HG03175 (cell line): Measurements from ENCODE around the gene PCDHB13.
"Not testable (repeated sequence)": the region's sequence is repeated elsewhere in the genome, so short reads cannot be mapped to it uniquely, and the experiment has no call there.

Experiments used
- ATAC-seq: cut with Tn5 transposase; IDR thresholded peaks from one replicate; pipeline ENCODE4 v1.9.1; 2021; ENCODE audit warnings: mild to moderate bottlenecking, moderate library complexity; ENCODE audit not compliant: unreplicated experiment

Gene PCDHB13

DNA sequence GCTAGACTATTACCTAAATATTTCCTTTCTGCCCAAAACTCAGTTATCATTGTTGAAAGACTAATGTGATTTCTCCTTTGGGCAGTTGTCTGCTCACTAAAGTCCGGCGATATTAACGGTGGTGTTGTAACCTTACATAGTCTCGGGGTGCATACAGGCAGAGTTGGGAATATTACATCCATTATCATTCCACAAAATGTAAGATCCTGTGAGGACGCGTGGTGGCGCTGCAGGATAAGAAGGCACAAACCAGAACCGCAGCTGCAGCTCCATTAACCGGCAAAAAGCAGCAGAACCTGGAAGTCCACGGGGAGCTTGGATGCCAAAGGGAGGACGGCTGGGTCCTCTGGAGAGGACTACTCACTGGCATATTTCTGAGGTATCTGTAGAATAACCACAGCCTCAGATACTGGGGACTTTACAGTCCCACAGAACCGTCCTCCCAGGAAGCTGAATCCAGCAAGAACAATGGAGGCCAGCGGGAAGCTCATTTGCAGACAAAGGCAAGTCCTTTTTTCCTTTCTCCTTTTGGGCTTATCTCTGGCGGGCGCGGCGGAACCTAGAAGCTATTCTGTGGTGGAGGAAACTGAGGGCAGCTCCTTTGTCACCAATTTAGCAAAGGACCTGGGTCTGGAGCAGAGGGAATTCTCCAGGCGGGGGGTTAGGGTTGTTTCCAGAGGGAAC is at the start of gene PCDHB13:
Gene PCDHB13, plus strand, starts transcription at position 264 of the 684 bp plus-strand sequence. Its CDS starts 205 bp downstream, at position 469.
- ATAC-seq = not testable (repeated sequence)

DNA sequence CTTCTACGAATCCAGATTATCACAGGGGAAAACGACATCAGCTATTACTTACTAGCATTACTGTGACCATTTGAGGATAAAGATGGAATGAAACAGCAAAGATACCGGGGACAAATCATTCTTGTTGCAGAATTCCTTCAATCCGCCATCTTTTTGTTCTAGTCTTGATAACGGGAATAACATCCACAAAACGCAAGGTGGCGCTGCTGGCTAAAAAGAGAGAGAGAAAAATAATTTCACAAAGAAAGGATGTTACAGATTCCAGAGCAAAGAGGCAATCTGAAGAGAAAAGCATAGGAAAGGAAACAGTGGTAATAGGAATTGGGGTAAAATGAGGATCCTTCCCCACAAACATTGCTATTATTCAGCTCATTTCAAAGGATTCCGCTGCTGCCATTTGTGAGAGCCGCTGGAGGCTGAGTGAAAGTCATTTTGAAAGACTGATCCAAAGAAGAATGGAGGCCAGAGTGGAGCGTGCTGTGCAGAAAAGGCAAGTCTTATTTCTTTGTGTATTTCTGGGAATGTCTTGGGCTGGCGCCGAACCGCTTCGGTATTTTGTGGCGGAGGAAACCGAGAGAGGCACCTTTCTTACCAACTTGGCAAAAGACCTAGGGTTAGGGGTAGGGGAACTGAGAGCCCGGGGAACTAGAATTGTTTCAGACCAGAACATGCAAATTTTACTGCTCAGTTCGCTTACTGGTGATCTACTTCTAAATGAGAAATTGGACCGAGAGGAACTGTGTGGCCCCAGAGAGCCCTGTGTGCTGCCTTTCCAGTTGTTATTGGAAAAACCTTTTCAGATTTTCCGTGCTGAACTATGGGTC is 41.1 kb upstream of the PCDHB13 start, which contains the start of gene PCDHB7:
Gene PCDHB7, plus strand, starts transcription at position 264 of the 824 bp plus-strand sequence. Its CDS starts 192 bp downstream, at position 456.
- ATAC-seq = no peak

DNA sequence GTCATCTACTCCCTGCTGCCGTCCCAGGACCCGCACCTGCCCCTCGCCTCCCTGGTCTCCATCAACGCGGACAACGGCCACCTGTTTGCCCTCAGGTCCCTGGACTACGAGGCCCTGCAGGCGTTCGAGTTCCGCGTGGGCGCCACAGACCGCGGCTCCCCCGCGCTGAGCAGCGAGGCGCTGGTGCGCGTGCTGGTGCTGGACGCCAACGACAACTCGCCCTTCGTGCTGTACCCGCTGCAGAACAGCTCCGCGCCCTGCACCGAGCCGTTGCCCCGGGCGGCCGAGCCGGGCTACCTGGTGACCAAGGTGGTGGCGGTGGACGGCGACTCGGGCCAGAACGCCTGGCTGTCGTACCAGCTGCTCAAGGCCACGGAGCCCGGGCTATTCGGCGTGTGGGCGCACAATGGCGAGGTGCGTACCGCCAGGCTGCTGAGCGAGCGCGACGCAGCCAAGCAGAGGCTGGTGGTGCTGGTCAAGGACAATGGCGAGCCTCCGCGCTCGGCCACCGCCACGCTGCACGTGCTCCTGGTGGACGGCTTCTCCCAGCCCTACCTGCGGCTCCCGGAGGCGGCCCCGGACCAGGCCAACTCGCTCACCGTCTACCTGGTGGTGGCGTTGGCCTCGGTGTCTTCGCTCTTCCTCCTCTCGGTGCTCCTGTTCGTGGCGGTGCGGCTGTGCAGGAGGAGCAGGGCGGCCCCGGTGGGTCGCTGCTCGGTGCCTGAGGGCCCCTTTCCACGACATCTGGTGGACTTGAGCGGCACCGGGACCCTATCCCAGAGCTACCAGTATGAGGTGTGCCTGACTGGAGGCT is 39.2 kb upstream of the PCDHB13 start:
- ATAC-seq = not testable (repeated sequence)

DNA sequence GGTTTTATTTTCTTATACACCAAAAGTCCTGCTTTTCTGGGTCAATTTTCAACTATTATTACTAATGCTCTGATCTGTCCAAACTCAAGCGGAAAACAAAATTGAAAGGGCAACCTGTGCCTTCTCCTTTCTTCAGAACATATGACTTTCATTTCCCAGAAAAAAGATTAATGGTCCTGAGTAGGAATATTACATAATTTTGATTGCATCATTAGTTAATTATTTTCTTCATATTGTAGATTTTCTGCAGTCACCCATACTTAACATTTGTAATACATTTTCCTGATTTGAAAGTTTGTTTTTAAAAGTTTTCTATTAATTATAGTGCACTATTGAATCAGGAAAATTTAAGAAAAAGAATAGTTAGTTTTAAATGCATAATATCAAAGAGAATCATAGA is 37.8 kb upstream of the PCDHB13 start:
- no peak for ATAC-seq

DNA sequence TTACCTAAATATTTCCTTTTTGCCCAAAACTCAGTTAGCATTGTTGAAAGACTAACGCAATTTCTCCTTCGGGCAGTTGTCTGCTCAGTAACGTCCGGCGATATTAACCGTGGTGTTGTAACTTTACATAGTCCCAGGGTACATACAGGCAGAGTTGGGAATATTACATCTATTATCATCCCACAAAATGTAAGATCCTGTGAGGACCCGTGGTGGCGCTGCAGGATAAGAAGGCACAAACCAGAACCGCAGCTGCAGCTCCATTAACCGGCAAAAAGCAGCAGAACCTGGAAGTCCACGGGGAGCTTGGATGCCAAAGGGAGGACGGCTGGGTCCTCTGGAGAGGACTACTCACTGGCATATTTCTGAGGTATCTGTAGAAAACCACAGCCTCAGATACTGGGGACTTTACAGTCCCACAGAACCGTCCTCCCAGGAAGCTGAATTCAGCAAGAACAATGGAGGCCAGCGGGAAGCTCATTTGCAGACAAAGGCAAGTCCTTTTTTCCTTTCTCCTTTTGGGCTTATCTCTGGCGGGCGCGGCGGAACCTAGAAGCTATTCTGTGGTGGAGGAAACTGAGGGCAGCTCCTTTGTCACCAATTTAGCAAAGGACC is 36.0 kb upstream of the PCDHB13 start, which contains the start of gene PCDHB8:
Gene PCDHB8, plus strand, starts transcription at position 214 of the 615 bp plus-strand sequence. Its CDS starts 245 bp downstream, at position 459.
- ATAC-seq = not testable (repeated sequence)

DNA sequence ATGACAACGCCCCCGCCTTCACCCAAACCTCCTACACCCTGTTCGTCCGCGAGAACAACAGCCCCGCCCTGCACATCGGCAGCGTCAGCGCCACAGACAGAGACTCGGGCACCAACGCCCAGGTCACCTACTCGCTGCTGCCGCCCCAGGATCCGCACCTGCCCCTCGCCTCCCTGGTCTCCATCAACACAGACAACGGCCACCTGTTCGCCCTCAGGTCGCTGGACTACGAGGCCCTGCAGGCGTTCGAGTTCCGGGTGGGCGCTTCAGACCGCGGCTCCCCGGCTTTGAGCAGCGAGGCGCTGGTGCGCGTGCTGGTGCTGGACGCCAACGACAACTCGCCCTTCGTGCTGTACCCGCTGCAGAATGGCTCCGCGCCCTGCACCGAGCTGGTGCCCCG is 34.3 kb upstream of the PCDHB13 start:
- not testable (repeated sequence) for ATAC-seq

DNA sequence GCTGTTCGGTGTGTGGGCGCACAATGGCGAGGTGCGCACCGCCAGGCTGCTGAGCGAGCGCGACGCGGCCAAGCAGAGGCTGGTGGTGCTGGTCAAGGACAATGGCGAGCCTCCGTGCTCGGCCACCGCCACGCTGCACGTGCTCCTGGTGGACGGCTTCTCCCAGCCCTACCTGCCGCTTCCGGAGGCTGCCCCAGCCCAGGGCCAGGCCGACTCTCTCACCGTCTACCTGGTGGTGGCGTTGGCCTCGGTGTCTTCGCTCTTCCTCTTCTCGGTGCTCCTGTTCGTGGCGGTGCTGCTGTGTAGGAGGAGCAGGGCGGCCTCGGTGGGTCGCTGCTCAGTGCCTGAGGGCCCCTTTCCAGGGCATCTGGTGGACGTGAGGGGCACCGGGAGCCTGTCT is 33.8 kb upstream of the PCDHB13 start:
- not testable (repeated sequence) for ATAC-seq

DNA sequence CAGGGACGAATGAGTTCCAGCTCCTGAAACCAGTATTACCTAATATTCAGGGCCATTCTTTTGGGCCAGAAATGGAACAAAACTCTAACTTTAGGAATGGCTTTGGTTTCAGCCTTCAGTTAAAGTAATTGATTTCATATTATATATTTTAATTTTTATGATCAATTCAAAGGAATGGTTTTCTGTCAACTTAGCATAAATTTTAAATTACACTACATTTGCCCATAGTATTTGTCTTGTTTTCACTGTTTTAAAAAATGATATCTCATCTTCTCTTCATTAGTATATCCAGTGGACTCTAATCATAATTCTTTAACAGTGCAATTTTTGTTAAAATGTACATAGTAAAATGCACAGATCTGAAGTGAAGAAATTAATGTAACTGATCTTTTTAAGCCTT is 33.4 kb upstream of the PCDHB13 start:
- no peak for ATAC-seq

DNA sequence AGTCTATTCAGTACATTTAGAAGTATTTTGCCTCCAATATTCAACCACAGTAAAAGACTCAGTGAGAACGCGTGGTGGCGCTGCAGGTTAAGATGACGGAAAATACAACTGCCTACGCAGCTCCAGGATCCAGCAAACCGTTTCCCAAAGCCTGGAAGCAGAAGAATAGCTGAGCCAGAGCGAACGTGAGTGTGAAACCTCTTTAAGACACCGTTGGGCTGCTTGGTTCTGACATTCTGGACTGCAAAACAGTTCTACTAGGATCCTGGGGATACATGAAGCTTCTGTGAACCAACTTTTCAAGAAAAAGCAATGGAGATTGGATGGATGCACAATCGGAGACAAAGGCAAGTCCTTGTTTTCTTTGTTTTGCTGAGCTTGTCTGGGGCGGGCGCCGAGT is 31.5 kb upstream of the PCDHB13 start, which contains the start of gene PCDHB16:
Gene PCDHB16, plus strand, starts transcription at position 140 of the 400 bp plus-strand sequence. Its CDS starts 173 bp downstream, at position 313.
- no peak for ATAC-seq

DNA sequence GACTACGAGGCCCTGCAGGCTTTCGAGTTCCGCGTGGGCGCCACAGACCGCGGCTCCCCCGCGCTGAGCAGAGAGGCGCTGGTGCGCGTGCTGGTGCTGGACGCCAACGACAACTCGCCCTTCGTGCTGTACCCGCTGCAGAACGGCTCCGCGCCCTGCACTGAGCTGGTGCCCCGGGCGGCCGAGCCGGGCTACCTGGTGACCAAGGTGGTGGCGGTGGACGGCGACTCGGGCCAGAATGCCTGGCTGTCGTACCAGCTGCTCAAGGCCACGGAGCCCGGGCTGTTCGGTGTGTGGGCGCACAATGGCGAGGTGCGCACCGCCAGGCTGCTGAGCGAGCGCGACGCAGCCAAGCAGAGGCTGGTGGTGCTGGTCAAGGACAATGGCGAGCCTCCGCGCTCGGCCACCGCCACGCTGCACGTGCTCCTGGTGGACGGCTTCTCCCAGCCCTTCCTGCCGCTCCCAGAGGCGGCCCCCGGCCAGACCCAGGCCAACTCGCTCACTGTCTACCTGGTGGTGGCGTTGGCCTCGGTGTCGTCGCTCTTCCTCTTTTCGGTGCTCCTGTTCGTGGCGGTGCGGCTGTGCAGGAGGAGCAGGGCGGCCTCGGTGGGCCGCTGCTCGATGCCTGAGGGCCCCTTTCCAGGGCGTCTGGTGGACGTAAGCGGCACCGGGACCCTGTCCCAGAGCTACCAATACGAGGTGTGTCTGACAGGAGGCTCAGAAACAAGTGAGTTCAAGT is 29.4 kb upstream of the PCDHB13 start:
- not testable (repeated sequence) for ATAC-seq

DNA sequence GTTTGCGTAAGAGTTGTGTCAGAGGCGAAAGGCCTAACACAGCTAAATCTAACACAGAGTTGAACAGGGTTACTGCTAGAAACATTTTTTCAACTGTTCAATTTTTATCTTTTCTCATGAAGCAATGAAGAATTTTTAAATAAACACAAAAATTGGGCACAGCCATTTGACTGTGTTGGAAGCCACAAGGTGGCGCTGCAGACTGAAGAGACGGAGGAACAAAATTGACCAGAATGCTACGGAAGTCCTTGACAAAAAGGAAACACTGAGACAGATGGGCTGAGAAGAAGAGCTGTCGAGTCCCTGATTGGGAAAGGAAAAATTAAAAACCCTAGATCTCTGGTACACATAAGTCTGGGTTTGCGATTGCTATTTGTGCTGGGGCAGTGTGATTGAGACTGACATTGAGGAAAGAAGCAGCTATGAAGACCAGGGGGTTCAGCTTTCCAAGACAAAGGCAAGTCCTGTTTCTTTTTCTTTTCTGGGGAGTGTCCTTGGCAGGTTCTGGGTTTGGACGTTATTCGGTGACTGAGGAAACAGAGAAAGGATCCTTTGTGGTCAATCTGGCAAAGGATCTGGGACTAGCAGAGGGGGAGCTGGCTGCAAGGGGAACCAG is 26.7 kb upstream of the PCDHB13 start, which contains the start of gene PCDHB9:
Gene PCDHB9, plus strand, starts transcription at position 265 of the 616 bp plus-strand sequence. Its CDS starts 158 bp downstream, at position 423.
- ATAC-seq = no peak

DNA sequence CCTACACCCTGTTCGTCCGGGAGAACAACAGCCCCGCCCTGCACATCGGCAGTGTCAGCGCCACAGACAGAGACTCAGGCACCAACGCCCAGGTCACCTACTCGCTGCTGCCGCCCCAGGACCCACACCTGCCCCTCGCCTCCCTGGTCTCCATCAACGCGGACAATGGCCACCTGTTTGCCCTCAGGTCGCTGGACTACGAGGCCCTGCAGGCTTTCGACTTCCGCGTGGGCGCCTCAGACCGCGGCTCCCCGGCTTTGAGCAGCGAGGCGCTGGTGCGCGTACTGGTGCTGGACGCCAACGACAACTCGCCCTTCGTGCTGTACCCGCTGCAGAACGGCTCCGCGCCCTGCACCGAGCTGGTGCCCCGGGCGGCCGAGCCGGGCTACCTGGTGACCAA is 25.0 kb upstream of the PCDHB13 start:
- ATAC-seq = not testable (repeated sequence)

DNA sequence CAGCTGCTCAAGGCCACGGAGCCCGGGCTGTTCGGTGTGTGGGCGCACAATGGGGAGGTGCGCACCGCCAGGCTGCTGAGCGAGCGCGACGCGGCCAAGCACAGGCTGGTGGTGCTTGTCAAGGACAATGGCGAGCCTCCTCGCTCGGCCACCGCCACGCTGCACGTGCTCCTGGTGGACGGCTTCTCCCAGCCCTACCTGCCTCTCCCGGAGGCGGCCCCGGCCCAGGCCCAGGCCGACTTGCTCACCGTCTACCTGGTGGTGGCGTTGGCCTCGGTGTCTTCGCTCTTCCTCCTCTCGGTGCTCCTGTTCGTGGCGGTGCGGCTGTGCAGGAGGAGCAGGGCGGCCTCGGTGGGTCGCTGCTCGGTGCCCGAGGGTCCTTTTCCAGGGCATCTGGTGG is 24.6 kb upstream of the PCDHB13 start:
- ATAC-seq = not testable (repeated sequence)

DNA sequence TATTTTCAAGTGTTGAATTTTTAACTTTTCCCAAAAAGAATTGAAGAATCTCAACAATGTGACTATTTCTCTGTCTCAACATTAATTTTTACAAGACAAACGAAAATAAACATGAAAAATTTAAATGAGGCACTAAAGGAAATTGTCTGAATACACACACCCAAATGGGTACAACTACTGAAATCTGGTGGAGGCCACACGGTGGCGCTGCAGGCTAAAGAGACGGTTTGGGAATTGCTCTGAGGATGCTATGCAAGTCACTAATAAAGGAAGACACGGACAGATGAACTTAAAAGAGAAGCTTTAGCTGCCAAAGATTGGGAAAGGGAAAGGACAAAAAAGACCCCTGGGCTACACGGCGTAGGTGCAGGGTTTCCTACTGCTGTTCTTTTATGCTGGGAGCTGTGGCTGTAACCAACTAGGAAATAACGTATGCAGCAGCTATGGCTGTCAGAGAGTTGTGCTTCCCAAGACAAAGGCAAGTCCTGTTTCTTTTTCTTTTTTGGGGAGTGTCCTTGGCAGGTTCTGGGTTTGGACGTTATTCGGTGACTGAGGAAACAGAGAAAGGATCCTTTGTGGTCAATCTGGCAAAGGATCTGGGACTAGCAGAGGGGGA is 21.5 kb upstream of the PCDHB13 start, which contains the start of gene PCDHB10:
Gene PCDHB10, plus strand, starts transcription at position 244 of the 616 bp plus-strand sequence. Its CDS starts 200 bp downstream, at position 444.
- no peak for ATAC-seq

DNA sequence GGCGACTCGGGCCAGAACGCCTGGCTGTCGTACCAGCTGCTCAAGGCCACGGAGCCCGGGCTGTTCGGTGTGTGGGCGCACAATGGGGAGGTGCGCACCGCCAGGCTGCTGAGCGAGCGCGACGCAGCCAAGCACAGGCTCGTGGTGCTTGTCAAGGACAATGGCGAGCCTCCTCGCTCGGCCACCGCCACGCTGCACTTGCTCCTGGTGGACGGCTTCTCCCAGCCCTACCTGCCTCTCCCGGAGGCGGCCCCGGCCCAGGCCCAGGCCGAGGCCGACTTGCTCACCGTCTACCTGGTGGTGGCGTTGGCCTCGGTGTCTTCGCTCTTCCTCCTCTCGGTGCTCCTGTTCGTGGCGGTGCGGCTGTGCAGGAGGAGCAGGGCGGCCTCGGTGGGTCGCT is 19.4 kb upstream of the PCDHB13 start:
- ATAC-seq = not testable (repeated sequence)

DNA sequence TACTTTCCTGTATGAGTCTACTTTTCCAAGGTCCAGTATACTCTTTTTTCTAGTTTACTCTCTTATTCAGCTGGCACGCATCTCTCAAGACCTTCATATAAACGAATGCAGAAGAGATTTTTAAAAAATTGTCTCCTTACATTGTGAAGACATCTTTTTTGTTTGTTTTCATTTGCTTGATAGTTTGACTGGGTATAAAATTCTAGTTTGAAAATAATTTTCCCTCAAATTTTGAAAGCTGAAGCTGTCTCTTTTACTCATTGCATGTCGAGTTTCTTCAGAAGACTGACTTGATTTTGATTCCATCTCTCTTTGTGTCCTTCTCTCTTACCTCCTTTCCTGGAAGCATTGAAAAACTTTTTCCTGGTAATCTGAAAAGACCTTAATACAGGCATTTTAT is 17.4 kb upstream of the PCDHB13 start:
- ATAC-seq = no peak

DNA sequence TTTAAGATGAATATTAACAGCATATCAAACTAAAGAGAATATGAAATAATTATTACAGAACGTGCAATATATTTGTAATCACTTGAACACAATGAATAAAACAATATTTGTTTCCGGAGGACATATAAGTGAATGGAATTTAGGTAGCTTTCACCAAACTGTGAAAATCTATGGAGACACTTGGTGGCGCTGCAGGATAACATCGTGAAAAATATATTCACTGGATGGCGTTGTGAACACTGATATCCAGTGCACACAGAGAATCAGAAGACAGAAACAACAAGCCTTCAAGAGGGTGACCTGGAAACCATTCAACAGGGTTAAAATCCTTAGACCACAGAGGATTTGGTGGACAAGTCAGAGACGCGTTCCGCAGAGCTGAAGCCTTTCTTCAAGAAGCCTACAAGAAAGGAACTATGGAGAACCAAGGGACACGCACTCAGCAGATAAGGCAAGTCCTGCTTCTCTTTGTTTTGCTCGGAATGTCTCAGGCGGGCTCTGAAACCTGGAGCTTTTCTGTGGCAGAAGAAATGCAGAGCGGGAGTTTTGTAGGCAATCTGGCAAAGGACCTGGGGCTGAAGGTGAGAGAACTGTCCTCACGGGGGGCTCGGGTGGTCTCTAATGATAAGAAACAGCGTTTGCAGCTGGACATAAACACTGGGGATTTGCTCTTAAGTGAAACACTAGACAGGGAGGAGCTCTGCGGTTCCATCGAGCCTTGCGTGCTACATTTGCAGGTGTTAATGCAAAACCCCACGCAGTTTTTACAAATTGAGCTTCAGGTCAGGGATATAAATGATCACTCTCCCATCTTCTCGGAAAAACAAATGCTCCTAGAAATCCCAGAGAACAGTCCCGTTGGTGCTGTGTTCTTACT is 14.1 kb upstream of the PCDHB13 start, which contains the start of gene PCDHB11:
Gene PCDHB11, plus strand, starts transcription at position 269 of the 877 bp plus-strand sequence. Its CDS starts 148 bp downstream, at position 417.
- no peak for ATAC-seq
